MCF 10A (cell line): Measurements from ENCODE around the gene POLA2. TPM values are rescaled to one million over a fixed set of nuclear protein-coding genes. Genes with fewer than 3 reads are reported as not detected.
"Not testable (repeated sequence)": the region's sequence is repeated elsewhere in the genome, so short reads cannot be mapped to it uniquely, and the experiment has no call there.

Experiments
- BruUV-seq: library from RNA; stranded (reverse); fragments of 400-500 nt; replicated peaks from 2 replicates; lab custom pipeline; 2021; lab: Mats Ljungman, UMichigan
- CTCF ChIA-PET: fragments of 300-600 bp; sonication (Branson Sonifier 250); formaldehyde crosslinking; extraction: SDS; loops from one replicate; lab custom pipeline; 2021; ENCODE audit warnings: antibody characterized with exemption, inconsistent platforms; lab: Yijun Ruan, JAX
- POLR2A ChIA-PET: fragments of 300-600, 350-650 bp; sonication (Branson Sonifier 250); formaldehyde crosslinking; extraction: SDS; loops from one replicate; lab custom pipeline; 2020; ENCODE audit warnings: antibody characterized with exemption, inconsistent platforms; lab: Yijun Ruan, JAX
- DNase-seq: peaks from one replicate; pipeline ENCODE4 v3.0.0-alpha.2; 2018; ENCODE audit not compliant: unreplicated experiment
- H3K27ac Mint-ChIP-seq: one replicate; pipeline ENCODE4 v1.8.0; 2022; ENCODE audit warnings: mild to moderate bottlenecking, low read depth, mixed read lengths; ENCODE audit not compliant: unreplicated experiment
- H3K27me3 Mint-ChIP-seq: one replicate; pipeline ENCODE4 v1.8.0; 2022; ENCODE audit warnings: mixed read lengths; ENCODE audit not compliant: insufficient read depth, unreplicated experiment
- H3K36me3 Mint-ChIP-seq: one replicate; pipeline ENCODE4 v1.8.0; 2022; ENCODE audit warnings: mild to moderate bottlenecking, moderate library complexity, mixed read lengths; ENCODE audit not compliant: insufficient read depth, unreplicated experiment
- H3K4me1 Mint-ChIP-seq: one replicate; pipeline ENCODE4 v1.8.0; 2022; ENCODE audit warnings: mixed read lengths; ENCODE audit not compliant: insufficient read depth, unreplicated experiment
- H3K4me3 Mint-ChIP-seq: one replicate; pipeline ENCODE4 v1.8.0; 2022; ENCODE audit warnings: mild to moderate bottlenecking, moderate library complexity, mixed read lengths; ENCODE audit not compliant: unreplicated experiment
- H3K9me3 Mint-ChIP-seq: one replicate; pipeline ENCODE4 v1.8.0; 2022; ENCODE audit warnings: mixed read lengths; ENCODE audit not compliant: unreplicated experiment
- CTCF ChIP-seq: fragments of 200-600 bp; IDR thresholded peaks from one replicate; pipeline ENCODE4 v1.8.0; 2022; ENCODE audit warnings: antibody characterized with exemption, mild to moderate bottlenecking; ENCODE audit not compliant: unreplicated experiment
- intact Hi-C: fragments of 100-400 bp; cut with micrococcal nuclease; formaldehyde crosslinking; loops from 2 replicates; pipeline ENCODE4 v1.14.1; 2022
- total RNA-seq: library from RNA; stranded (reverse); gene quantifications from 2 replicates; pipeline ENCODE4 v1.2.3, GENCODE V29; 2022

POLA2 gene
- total RNA-seq, 1 experiment from 2014 or later, result 10.3 TPM

- POLR2A ChIA-PET, result no interaction called here
- TF ChIP-seq CTCF, result no peak
- no peaks in the 10 kb centered on the region for H3K27me3 Mint-ChIP-seq
- BruUV-seq, result no TSS peak
- intact Hi-C loops, result no loop called here
- CTCF ChIA-PET, result interaction anchor here (1.1 to 1.2 kb wide), 2 partner anchors 21 to 37 kb away, joined by 3 to 4 read pairs; no protein-coding TSS in a partner anchor
- no peak overlapping the region for H3K27ac Mint-ChIP-seq
- H3K4me1 Mint-ChIP-seq, result no peaks in the 10 kb centered on the region
- no peaks in the 10 kb centered on the region for H3K36me3 Mint-ChIP-seq
- no peak overlapping the region for H3K4me3 Mint-ChIP-seq
- H3K9me3 Mint-ChIP-seq, result no peaks in the 10 kb centered on the region
- DNase-seq, result no peak
Measured at GRCh38 chr11:65241692-65242091, 20.1 kb upstream of the POLA2 start.

GRCh38 chr11:65242389-65242788, 19.4 kb upstream of the POLA2 start:
- Mint-ChIP-seq H3K4me3 (no peak overlapping the region), H3K9me3 (no peaks in the 10 kb centered on the region), H3K36me3 (no peaks in the 10 kb centered on the region), H3K27me3 (no peaks in the 10 kb centered on the region), H3K27ac (no peak overlapping the region), H3K4me1 (no peaks in the 10 kb centered on the region)
- BruUV-seq, result no TSS peak
- ChIA-PET POLR2A (no interaction called here), CTCF (interaction anchor here (1.2 to 1.5 kb wide), 4 partner anchors 10 to 87 kb away, joined by 3 to 7 read pairs (median 4); no protein-coding TSS in a partner anchor)
- DNase-seq, result no peak
- no peak for TF ChIP-seq CTCF
- intact Hi-C loops, result no loop called here

- TF ChIP-seq CTCF, result no peak
- ChIA-PET CTCF (interaction anchor here (0.6 to 1.5 kb wide), 9 partner anchors 9 to 465 kb away, joined by 3 to 7 read pairs (median 3); no protein-coding TSS in a partner anchor), POLR2A (interaction anchor here (0.7 to 1.8 kb wide), 2 partner anchors 18 to 20 kb away, joined by 3 to 5 read pairs; partner anchors contain the start of gene POLA2)
- Mint-ChIP-seq H3K4me3 (no peak overlapping the region), H3K36me3 (no peaks in the 10 kb centered on the region), H3K4me1 (no peaks in the 10 kb centered on the region), H3K9me3 (no peaks in the 10 kb centered on the region), H3K27me3 (no peaks in the 10 kb centered on the region), H3K27ac (no peak overlapping the region)
- BruUV-seq, result no TSS peak
- DNase-seq, result no peak
- intact Hi-C loops, result no loop called here
Measured at GRCh38 chr11:65243797-65244196, 18.0 kb upstream of the POLA2 start.

- not testable (repeated sequence) for BruUV-seq
Measured at GRCh38 chr11:65245046-65245445, 16.7 kb upstream of the POLA2 start.

More at GRCh38 chr11:65245046-65245445, 16.7 kb upstream of the POLA2 start:
- H3K4me3 Mint-ChIP-seq, H3K36me3 Mint-ChIP-seq, H3K4me1 Mint-ChIP-seq, H3K9me3 Mint-ChIP-seq, DNase-seq, H3K27ac Mint-ChIP-seq, H3K27me3 Mint-ChIP-seq, intact Hi-C loops: not testable (repeated sequence)
- ChIA-PET CTCF (interaction anchor here (0.8 to 1.4 kb wide), 2 partner anchors 20 to 71 kb away, joined by 3 read pairs; no protein-coding TSS in a partner anchor), POLR2A (interaction anchor here (1.8 kb wide), 1 partner anchor 17 kb away, joined by 5 read pairs; the partner anchor contains the start of gene POLA2)
